GM23338 (cell line): Measurements from ENCODE around the gene PLEKHG2.

Source experiments
- CTCF ChIP-seq, 2 experiments: fragments of 200-600 bp in 1 of 2; sonication (generic) in 1 of 2; conservative IDR thresholded peaks; 2 replicates each; pipeline versions ENCODE4 v1.5.1 to v1.6.1; 2016 to 2017; ENCODE audit warnings: antibody characterized with exemption in 2 of 2, low read depth in 2 of 2, mild to moderate bottlenecking in 2 of 2, moderate library complexity in 1 of 2
- POLR2AphosphoS5 ChIP-seq: IDR thresholded peaks from 2 replicates; pipeline ENCODE4 v1.6.1; 2016; ENCODE audit warnings: antibody characterized with exemption, low read depth

DNA sequence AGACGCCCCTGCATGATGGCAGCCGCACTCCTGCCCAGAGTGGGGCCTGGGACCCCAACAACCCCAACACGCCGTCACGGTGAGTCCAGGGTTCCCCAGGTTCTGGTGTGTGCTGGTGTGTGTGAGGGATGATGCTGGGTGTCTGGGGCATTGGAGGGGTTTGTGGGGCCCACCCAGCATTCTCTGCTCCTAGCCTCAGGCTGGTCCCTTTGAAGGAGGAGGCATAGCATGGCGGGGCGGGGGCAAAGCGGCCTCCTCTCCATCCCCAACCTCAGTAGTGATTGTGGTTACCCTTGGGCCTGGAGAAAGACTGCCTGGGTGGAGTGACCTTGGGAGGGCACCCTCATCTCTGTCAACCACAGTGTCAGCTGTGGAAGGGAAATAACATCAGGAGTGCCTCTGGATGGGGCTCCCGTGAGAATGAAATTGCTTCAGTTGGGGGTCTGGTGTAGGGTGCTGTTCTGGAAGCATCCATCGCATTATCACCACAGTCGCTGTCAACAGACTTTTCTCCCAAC is 61.0 kb downstream of the PLEKHG2 start:
- TF ChIP-seq CTCF (conservative IDR thresholded peaks at IDR 0.05; ENCODE audit: low read depth in 2 of 2): no peak
- TF ChIP-seq POLR2AphosphoS5: no peak
